HCT116 (cell line): ENCODE data around the gene TNFRSF19.

Source experiments
- CTCF ChIP-seq, 3 experiments: fragments of 200-600 bp in 1 of 3; sonication (generic) in 1 of 3; IDR thresholded peaks in 2 of 3; conservative IDR thresholded peaks in 1 of 3; 2 replicates each; pipeline ENCODE4 v1.5.1; 2012 to 2017; ENCODE audit warnings: low read depth in 2 of 3, low read length in 2 of 3, antibody characterized with exemption in 1 of 3, borderline replicate concordance in 1 of 3, control low read depth in 1 of 3, mild to moderate bottlenecking in 1 of 3, mixed read lengths in 1 of 3, mixed run types in 1 of 3, moderate library complexity in 1 of 3; ENCODE audit not compliant: insufficient read depth in 1 of 3
- EGR1 ChIP-seq: IDR thresholded peaks from 2 replicates; pipeline ENCODE4 v1.6.1; 2012; ENCODE audit warnings: low read depth
- EZH2 ChIP-seq: fragments of 200-600 bp; sonication (generic); IDR thresholded peaks from 2 replicates; pipeline ENCODE4 v1.6.1; 2017; ENCODE audit warnings: antibody characterized with exemption, mixed run types
- JUND ChIP-seq: IDR thresholded peaks from 2 replicates; pipeline ENCODE4 v1.6.1; 2012
- POLR2A ChIP-seq: IDR thresholded peaks from 2 replicates; pipeline ENCODE4 v1.7.0; 2011; ENCODE audit warnings: borderline replicate concordance; ENCODE audit not compliant: insufficient read depth, insufficient read length; ENCODE audit errors: extremely low read depth
- POLR2AphosphoS5 ChIP-seq: IDR thresholded peaks from 2 replicates; pipeline ENCODE4 v1.6.1; 2011; ENCODE audit warnings: mild to moderate bottlenecking, low read depth, low read length, moderate library complexity
- RAD21 ChIP-seq: IDR thresholded peaks from 2 replicates; pipeline ENCODE4 v1.6.1; 2012; ENCODE audit warnings: low read depth, mild to moderate bottlenecking
- SIN3A ChIP-seq: IDR thresholded peaks from 2 replicates; pipeline ENCODE4 v1.6.1; 2012; ENCODE audit warnings: low read depth
- SRF ChIP-seq: IDR thresholded peaks from 2 replicates; pipeline ENCODE4 v1.6.1; 2012; ENCODE audit warnings: low read depth
- TCF7L2 ChIP-seq: IDR thresholded peaks from 2 replicates; pipeline ENCODE4 v1.7.0; 2011; ENCODE audit warnings: borderline replicate concordance, inconsistent platforms; ENCODE audit not compliant: insufficient read depth, insufficient read length; ENCODE audit errors: extremely low read depth
- YY1 ChIP-seq: IDR thresholded peaks from 2 replicates; pipeline ENCODE4 v1.6.1; 2011; ENCODE audit warnings: low read length, low read depth, moderate library complexity, mild to moderate bottlenecking; ENCODE audit not compliant: insufficient replicate concordance; ENCODE audit errors: extremely low read depth
- ZFX ChIP-seq: fragments of 450-650 bp; IDR thresholded peaks from 2 replicates; pipeline ENCODE4 v1.6.1; 2017
- ZNF274 ChIP-seq: fragments of 200-500 bp; sonication (Bioruptor generic); IDR thresholded peaks from 2 replicates; pipeline ENCODE4 v1.6.1; 2014; ENCODE audit warnings: mild to moderate bottlenecking, low read depth, low read length, inconsistent platforms

- TF ChIP-seq TCF7L2 (no peak), CTCF (IDR thresholded peaks at IDR 0.05 in 2 of 3, conservative IDR thresholded peaks at IDR 0.05 in 1 of 3; ENCODE audit: borderline replicate concordance in 1 of 3, insufficient read depth in 1 of 3, low read depth in 2 of 3, low read length in 2 of 3) (no peak), POLR2A (no peak), POLR2AphosphoS5 (no peak), RAD21 (no peak), EZH2 (no peak), EGR1 (no peak), YY1 (no peak), SIN3A (no peak), JUND (no peak), SRF (no peak), ZNF274 (no peak), ZFX (no peak)
These were observed 57.2 kb downstream of the TNFRSF19 start for GRCh38 chr13:23627410-23627809.
